WTC11 (cell line): ENCODE data around the gene PDZD11. TPM values are rescaled to one million over a fixed set of nuclear protein-coding genes. Genes with fewer than 3 reads are reported as not detected.

ENCODE experiments used
- ATAC-seq: fragments of 200-7000 bp; cut with Tn5 transposase; 2 replicates; pipeline ENCODE4 v1.10.0; 2021; ENCODE audit warnings: mild to moderate bottlenecking, moderate library complexity
- CTCF ChIA-PET: fragments of 300-600 bp; sonication (Branson Sonifier 250); formaldehyde crosslinking; loops from one replicate; lab custom pipeline; 2021; ENCODE audit warnings: antibody characterized with exemption; lab: Charles Lee
- POLR2A ChIA-PET: fragments of 350-600 bp; sonication (Branson Sonifier 250); formaldehyde crosslinking; loops from one replicate; lab custom pipeline; 2021; ENCODE audit warnings: antibody characterized with exemption; lab: Charles Lee
- DNase-seq: peaks from one replicate; pipeline ENCODE4 v3.0.0; 2021; ENCODE audit warnings: low spot score
- H3K27ac Mint-ChIP-seq: 2 replicates; pipeline ENCODE4 v1.8.0; 2021; ENCODE audit warnings: mixed read lengths
- H3K27me3 Mint-ChIP-seq: 2 replicates; pipeline ENCODE4 v1.8.0; 2021; ENCODE audit warnings: low read depth, mild to moderate bottlenecking, moderate library complexity, mixed read lengths
- H3K36me3 Mint-ChIP-seq: 2 replicates; pipeline ENCODE4 v1.8.0; 2021; ENCODE audit warnings: mixed read lengths
- H3K4me1 Mint-ChIP-seq: 2 replicates; pipeline ENCODE4 v1.8.0; 2022; ENCODE audit warnings: mixed read lengths
- H3K4me3 Mint-ChIP-seq: 2 replicates; pipeline ENCODE4 v1.8.0; 2021; ENCODE audit warnings: mild to moderate bottlenecking, moderate library complexity, mixed read lengths
- H3K9me3 Mint-ChIP-seq: 2 replicates; pipeline ENCODE4 v1.8.0; 2021; ENCODE audit warnings: mixed read lengths
- CREM ChIP-seq: sonication (generic); formaldehyde crosslinking; IDR thresholded peaks from 2 replicates; pipeline ENCODE4 v1.8.1; 2022; ENCODE audit warnings: mild to moderate bottlenecking, missing genetic modification reagents, moderate library complexity
- ELF4 ChIP-seq: sonication (generic); formaldehyde crosslinking; IDR thresholded peaks from 2 replicates; pipeline ENCODE4 v1.8.1; 2022; ENCODE audit warnings: low read depth, mild to moderate bottlenecking, moderate library complexity, missing genetic modification reagents
- EMX1 ChIP-seq: fragments of 250-450 bp; sonication (Bioruptor Pico); IDR thresholded peaks from 2 replicates; pipeline ENCODE4 v1.8.0; 2021; ENCODE audit warnings: mild to moderate bottlenecking
- GABPB1 ChIP-seq: sonication (generic); formaldehyde crosslinking; IDR thresholded peaks from 2 replicates; pipeline ENCODE4 v1.8.1; 2023; ENCODE audit warnings: mild to moderate bottlenecking, missing genetic modification reagents
- JAZF1 ChIP-seq: fragments of 250-450 bp; sonication (Bioruptor Pico); IDR thresholded peaks from 2 replicates; pipeline ENCODE4 v1.9.0; 2021; ENCODE audit warnings: moderate library complexity, mild to moderate bottlenecking, inconsistent platforms
- MYBL2 ChIP-seq: sonication (generic); formaldehyde crosslinking; IDR thresholded peaks from 2 replicates; pipeline ENCODE4 v1.8.1; 2023; ENCODE audit warnings: mild to moderate bottlenecking, moderate library complexity, missing genetic modification reagents
- NFATC4 ChIP-seq: fragments of 250-450 bp; sonication (Bioruptor Pico); IDR thresholded peaks from 2 replicates; pipeline ENCODE4 v1.9.0; 2021; ENCODE audit warnings: mild to moderate bottlenecking
- SMAD3 ChIP-seq: sonication (generic); formaldehyde crosslinking; IDR thresholded peaks from 2 replicates; pipeline ENCODE4 v1.8.0; 2022; ENCODE audit warnings: missing genetic modification reagents, mild to moderate bottlenecking, borderline replicate concordance
- SMAD4 ChIP-seq: sonication (generic); formaldehyde crosslinking; IDR thresholded peaks from 2 replicates; pipeline ENCODE4 v1.8.0; 2022; ENCODE audit warnings: mild to moderate bottlenecking, missing genetic modification reagents
- TEAD1 ChIP-seq: sonication (generic); formaldehyde crosslinking; IDR thresholded peaks from 2 replicates; pipeline ENCODE4 v1.8.0; 2022; ENCODE audit warnings: mild to moderate bottlenecking, missing genetic modification reagents
- ZNF219 ChIP-seq: sonication (generic); formaldehyde crosslinking; IDR thresholded peaks from 2 replicates; pipeline ENCODE4 v1.8.0; 2023; ENCODE audit warnings: missing genetic modification reagents, mild to moderate bottlenecking, borderline replicate concordance
- ZNF232 ChIP-seq: sonication (generic); formaldehyde crosslinking; IDR thresholded peaks from 2 replicates; pipeline ENCODE4 v1.8.0; 2022; ENCODE audit warnings: mild to moderate bottlenecking, missing genetic modification reagents
- ZNF416 ChIP-seq: fragments of 250-450 bp; sonication (Bioruptor Pico); IDR thresholded peaks from 2 replicates; pipeline ENCODE4 v1.9.0; 2021; ENCODE audit warnings: mild to moderate bottlenecking, inconsistent platforms
- total RNA-seq: library from RNA; stranded (reverse); gene quantifications from 3 replicates; pipeline ENCODE4 v1.2.3, GENCODE V29; 2021
- TF ChIP-seq, protein P1 (sequence below): sonication (generic); formaldehyde crosslinking; IDR thresholded peaks from 2 replicates; pipeline ENCODE4 v1.8.1; 2023; ENCODE audit warnings: mild to moderate bottlenecking, missing genetic modification reagents
- TF ChIP-seq, protein P2 (sequence below): sonication (generic); formaldehyde crosslinking; IDR thresholded peaks from 2 replicates; pipeline ENCODE4 v1.8.1; 2022; ENCODE audit warnings: mild to moderate bottlenecking, missing genetic modification reagents, moderate library complexity, borderline replicate concordance
- TF ChIP-seq, protein P3 (sequence below): sonication (generic); formaldehyde crosslinking; IDR thresholded peaks from 2 replicates; pipeline ENCODE4 v1.8.1; 2022; ENCODE audit warnings: low read depth, mild to moderate bottlenecking, moderate library complexity, missing genetic modification reagents, borderline replicate concordance
- TF ChIP-seq, protein P4 (sequence below): sonication (generic); formaldehyde crosslinking; IDR thresholded peaks from 2 replicates; pipeline ENCODE4 v1.8.1; 2022; ENCODE audit warnings: low read depth, missing genetic modification reagents, borderline replicate concordance
- TF ChIP-seq, protein P5 (sequence below): sonication (generic); formaldehyde crosslinking; IDR thresholded peaks from 2 replicates; pipeline ENCODE4 v1.8.1; 2023; ENCODE audit warnings: mild to moderate bottlenecking, missing genetic modification reagents, moderate library complexity
- TF ChIP-seq, protein P6 (sequence below): sonication (generic); formaldehyde crosslinking; IDR thresholded peaks from 2 replicates; pipeline ENCODE4 v1.8.0; 2022; ENCODE audit warnings: mild to moderate bottlenecking, missing genetic modification reagents

The PDZD11 gene
- total RNA-seq, 1 experiment from 2014 or later, result 27.8 TPM

DNA sequence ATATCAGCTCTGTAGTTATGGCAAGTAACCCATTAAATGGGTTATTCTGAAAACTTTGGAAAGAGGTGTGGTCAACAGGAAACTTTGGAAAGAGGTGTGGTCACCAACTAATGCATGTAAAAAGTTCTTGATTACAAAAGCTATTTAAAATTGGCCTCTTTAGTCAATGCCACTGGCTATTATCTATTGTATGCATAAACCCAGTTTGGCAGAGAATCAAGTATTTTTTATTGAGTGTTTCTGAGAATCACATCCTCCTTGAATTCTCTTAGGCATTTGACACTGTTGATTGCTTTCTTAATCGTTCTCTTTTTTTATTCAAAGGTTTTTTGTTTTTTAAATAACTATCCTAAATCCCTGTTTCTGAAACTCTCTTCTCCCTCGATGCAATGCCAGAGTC, 37.2 kb downstream of the PDZD11 start (continued):
- TF ChIP-seq, protein P1, sequence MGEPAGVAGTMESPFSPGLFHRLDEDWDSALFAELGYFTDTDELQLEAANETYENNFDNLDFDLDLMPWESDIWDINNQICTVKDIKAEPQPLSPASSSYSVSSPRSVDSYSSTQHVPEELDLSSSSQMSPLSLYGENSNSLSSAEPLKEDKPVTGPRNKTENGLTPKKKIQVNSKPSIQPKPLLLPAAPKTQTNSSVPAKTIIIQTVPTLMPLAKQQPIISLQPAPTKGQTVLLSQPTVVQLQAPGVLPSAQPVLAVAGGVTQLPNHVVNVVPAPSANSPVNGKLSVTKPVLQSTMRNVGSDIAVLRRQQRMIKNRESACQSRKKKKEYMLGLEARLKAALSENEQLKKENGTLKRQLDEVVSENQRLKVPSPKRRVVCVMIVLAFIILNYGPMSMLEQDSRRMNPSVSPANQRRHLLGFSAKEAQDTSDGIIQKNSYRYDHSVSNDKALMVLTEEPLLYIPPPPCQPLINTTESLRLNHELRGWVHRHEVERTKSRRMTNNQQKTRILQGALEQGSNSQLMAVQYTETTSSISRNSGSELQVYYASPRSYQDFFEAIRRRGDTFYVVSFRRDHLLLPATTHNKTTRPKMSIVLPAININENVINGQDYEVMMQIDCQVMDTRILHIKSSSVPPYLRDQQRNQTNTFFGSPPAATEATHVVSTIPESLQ (CRISPR knock-in tag), result no peak
- TF ChIP-seq, protein P2, sequence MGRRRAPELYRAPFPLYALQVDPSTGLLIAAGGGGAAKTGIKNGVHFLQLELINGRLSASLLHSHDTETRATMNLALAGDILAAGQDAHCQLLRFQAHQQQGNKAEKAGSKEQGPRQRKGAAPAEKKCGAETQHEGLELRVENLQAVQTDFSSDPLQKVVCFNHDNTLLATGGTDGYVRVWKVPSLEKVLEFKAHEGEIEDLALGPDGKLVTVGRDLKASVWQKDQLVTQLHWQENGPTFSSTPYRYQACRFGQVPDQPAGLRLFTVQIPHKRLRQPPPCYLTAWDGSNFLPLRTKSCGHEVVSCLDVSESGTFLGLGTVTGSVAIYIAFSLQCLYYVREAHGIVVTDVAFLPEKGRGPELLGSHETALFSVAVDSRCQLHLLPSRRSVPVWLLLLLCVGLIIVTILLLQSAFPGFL (CRISPR knock-in tag), result no peak
- TF ChIP-seq ZNF219 (CRISPR knock-in tag), result no peak
- TF ChIP-seq, protein P3, sequence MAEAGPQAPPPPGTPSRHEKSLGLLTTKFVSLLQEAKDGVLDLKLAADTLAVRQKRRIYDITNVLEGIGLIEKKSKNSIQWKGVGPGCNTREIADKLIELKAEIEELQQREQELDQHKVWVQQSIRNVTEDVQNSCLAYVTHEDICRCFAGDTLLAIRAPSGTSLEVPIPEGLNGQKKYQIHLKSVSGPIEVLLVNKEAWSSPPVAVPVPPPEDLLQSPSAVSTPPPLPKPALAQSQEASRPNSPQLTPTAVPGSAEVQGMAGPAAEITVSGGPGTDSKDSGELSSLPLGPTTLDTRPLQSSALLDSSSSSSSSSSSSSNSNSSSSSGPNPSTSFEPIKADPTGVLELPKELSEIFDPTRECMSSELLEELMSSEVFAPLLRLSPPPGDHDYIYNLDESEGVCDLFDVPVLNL (CRISPR knock-in tag), result no peak
- TF ChIP-seq JAZF1 (CRISPR knock-in tag), result no peak
- TF ChIP-seq MYBL2 (CRISPR knock-in tag), result no peak
- TF ChIP-seq, protein P4, sequence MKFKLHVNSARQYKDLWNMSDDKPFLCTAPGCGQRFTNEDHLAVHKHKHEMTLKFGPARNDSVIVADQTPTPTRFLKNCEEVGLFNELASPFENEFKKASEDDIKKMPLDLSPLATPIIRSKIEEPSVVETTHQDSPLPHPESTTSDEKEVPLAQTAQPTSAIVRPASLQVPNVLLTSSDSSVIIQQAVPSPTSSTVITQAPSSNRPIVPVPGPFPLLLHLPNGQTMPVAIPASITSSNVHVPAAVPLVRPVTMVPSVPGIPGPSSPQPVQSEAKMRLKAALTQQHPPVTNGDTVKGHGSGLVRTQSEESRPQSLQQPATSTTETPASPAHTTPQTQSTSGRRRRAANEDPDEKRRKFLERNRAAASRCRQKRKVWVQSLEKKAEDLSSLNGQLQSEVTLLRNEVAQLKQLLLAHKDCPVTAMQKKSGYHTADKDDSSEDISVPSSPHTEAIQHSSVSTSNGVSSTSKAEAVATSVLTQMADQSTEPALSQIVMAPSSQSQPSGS (CRISPR knock-in tag), result no peak
- TF ChIP-seq, protein P5, sequence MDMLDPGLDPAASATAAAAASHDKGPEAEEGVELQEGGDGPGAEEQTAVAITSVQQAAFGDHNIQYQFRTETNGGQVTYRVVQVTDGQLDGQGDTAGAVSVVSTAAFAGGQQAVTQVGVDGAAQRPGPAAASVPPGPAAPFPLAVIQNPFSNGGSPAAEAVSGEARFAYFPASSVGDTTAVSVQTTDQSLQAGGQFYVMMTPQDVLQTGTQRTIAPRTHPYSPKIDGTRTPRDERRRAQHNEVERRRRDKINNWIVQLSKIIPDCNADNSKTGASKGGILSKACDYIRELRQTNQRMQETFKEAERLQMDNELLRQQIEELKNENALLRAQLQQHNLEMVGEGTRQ, result no peak
- TF ChIP-seq, all 79 proteins: peak for 0

DNA sequence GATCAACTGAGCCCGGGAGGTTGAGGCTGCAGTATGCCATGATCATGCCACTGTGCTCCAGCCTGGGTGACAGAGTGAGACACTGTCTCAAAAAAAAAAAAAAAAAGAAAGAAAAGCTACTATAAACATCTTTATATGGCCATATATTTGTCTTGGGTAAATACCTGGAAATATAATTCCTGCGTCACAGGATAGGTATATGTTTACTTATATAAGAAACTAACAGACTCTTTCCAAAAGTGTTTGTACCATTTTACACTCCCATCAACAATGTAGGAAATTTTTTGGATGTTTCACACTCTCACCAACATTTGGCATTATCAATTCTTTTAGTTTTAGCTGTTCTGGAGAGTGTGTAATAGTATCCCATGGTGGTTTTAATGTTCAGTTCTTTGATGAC, 42.5 kb downstream of the PDZD11 start:
- TF ChIP-seq EMX1 (CRISPR knock-in tag), result no peak
- TF ChIP-seq, protein P2 (CRISPR knock-in tag), result no peak
- TF ChIP-seq ZNF232 (CRISPR knock-in tag), result no peak
- TF ChIP-seq NFATC4 (CRISPR knock-in tag), result no peak
- TF ChIP-seq SMAD3 (CRISPR knock-in tag), result no peak
- TF ChIP-seq GABPB1 (CRISPR knock-in tag), result no peak
- no peak for TF ChIP-seq TEAD1 (CRISPR knock-in tag)
- TF ChIP-seq CREM (CRISPR knock-in tag), result no peak
- TF ChIP-seq ZNF416 (CRISPR knock-in tag), result no peak
- TF ChIP-seq, protein P6, sequence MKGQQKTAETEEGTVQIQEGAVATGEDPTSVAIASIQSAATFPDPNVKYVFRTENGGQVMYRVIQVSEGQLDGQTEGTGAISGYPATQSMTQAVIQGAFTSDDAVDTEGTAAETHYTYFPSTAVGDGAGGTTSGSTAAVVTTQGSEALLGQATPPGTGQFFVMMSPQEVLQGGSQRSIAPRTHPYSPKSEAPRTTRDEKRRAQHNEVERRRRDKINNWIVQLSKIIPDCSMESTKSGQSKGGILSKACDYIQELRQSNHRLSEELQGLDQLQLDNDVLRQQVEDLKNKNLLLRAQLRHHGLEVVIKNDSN (CRISPR knock-in tag), result no peak
- TF ChIP-seq, protein P1 (CRISPR knock-in tag), result no peak
- TF ChIP-seq ELF4 (CRISPR knock-in tag), result no peak
- TF ChIP-seq SMAD4 (CRISPR knock-in tag), result no peak
- TF ChIP-seq, all 79 proteins: peak for 0
- no peaks in the 10 kb centered on the region for H3K36me3 Mint-ChIP-seq
- no peaks in the 10 kb centered on the region for H3K9me3 Mint-ChIP-seq
- H3K27ac Mint-ChIP-seq, result no peak overlapping the region
- H3K27me3 Mint-ChIP-seq, result no peaks in the 10 kb centered on the region
- peaks cover 13% of the 10 kb centered on the region for H3K4me1 Mint-ChIP-seq
- CTCF ChIA-PET, result no interaction called here
- H3K4me3 Mint-ChIP-seq, result no peak overlapping the region
- no peak for ATAC-seq
- POLR2A ChIA-PET, result no interaction called here
- no peak for DNase-seq
